Kidney epithelial cell (primary cell): ENCODE measurements around the gene DMAC2L. TPM values are rescaled to one million over a fixed set of nuclear protein-coding genes. Genes with fewer than 3 reads are reported as not detected.

Source experiments
- DNase-seq: peaks from one replicate; pipeline ENCODE4 v3.0.0-alpha.2; 2010; ENCODE audit warnings: low read depth
- H3K27me3 ChIP-seq: 2 replicates; pipeline ENCODE4 v1.6.0; 2011; ENCODE audit warnings: low read length; ENCODE audit not compliant: control insufficient read depth, insufficient read depth
- H3K36me3 ChIP-seq: 2 replicates; pipeline ENCODE4 v1.5.1; 2011; ENCODE audit warnings: low read length; ENCODE audit not compliant: control insufficient read depth, insufficient read depth
- H3K4me3 ChIP-seq: 2 replicates; pipeline ENCODE4 v1.5.1; 2011; ENCODE audit warnings: low read depth, mild to moderate bottlenecking, control low read depth, low read length
- CTCF ChIP-seq: IDR thresholded peaks from 2 replicates; pipeline ENCODE4 v1.5.1; 2011; ENCODE audit warnings: mild to moderate bottlenecking, moderate library complexity, low read length, control low read depth, inconsistent platforms; ENCODE audit not compliant: insufficient read depth, poor library complexity, severe bottlenecking
- total RNA-seq: library from RNA; depleted of rRNA; stranded (reverse); fragments of >200 nt; gene quantifications from 2 replicates; pipeline ENCODE4 v1.2.3, GENCODE V29; 2015

DMAC2L gene
- total RNA-seq, 1 donor from 2014 or later: 27.5 TPM

GRCh38 chr14:50344116-50344775, 32.1 kb downstream of the DMAC2L start:
- H3K27me3 ChIP-seq: no peaks in the 10 kb centered on the region
- no peak for DNase-seq
- no peak for TF ChIP-seq CTCF
- H3K36me3 ChIP-seq: no peaks in the 10 kb centered on the region
- no peak overlapping the region for H3K4me3 ChIP-seq

DNA sequence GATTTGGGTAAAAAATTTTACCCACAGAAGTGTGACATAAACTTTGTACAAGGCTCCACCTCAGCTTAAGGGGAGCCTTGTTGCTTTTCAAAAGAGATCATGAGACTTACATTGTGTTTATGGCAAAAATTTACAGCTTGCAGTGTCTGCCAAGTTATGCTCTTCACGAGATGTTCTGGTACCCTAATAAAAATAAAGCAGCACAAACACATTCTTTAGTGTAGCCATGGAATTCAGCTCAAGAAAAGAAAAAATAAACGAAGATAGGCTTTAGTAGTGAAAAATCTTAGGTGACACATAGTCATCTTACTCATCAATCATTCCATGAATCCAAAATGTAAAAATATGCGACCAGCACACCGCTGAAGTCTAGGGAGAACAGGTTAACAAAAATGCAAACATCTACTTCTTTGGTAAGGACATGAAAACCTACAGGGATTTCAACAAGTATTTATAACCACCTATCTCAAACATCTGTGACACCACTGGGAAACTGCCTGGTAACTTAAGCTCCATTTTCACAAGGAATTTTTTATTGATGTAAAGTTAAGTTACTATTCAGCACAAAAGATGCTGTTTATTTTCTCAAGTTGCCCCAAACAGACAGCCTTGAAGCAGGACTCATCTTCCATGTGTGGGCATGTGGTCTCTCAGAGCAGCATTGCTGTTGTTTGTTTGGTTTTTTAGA, 32.9 kb downstream of the DMAC2L start:
- Histone ChIP-seq H3K27me3 (no peaks in the 10 kb centered on the region), H3K4me3 (no peak overlapping the region), H3K36me3 (no peaks in the 10 kb centered on the region)
- no peak for DNase-seq
- TF ChIP-seq CTCF: no peak

GRCh38 chr14:50345846-50346422, 33.8 kb downstream of the DMAC2L start:
- DNase-seq: no peak
- no peak overlapping the region for H3K4me3 ChIP-seq
- no peak for TF ChIP-seq CTCF
- H3K27me3 ChIP-seq: no peaks in the 10 kb centered on the region
- no peaks in the 10 kb centered on the region for H3K36me3 ChIP-seq

- DNase-seq: no peak
- no peak overlapping the region for H3K4me3 ChIP-seq
- TF ChIP-seq CTCF: no peak
- no peaks in the 10 kb centered on the region for H3K27me3 ChIP-seq
- H3K36me3 ChIP-seq: no peaks in the 10 kb centered on the region
These were observed 35.4 kb downstream of the DMAC2L start for GRCh38 chr14:50347521-50347920.

DNA sequence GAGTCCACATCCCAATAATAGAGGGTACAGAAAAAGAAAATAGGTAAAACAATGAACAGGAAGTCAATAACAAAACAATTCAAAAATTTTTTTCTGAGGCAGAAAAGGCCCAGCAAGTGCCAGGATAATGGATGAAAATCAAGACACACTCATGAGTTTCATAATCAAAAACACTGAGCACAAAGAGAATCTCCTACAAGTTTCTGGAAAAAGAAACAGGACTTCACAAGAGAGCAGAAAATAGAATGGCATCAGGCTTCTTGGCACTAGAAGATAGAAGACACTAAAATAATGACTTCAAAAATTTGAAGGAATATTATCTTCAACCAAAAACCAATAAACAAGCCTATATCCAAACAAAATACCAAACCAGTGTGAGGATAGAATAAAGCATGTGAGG, 36.8 kb downstream of the DMAC2L start:
- no peak for TF ChIP-seq CTCF
- Histone ChIP-seq H3K36me3 (no peaks in the 10 kb centered on the region), H3K4me3 (no peak overlapping the region), H3K27me3 (no peaks in the 10 kb centered on the region)
- DNase-seq: no peak
